RWPE2 (cell line): ENCODE data around the gene CDHR1.

ENCODE experiments used
- ATAC-seq: fragments of 200-7000 bp; cut with Tn5 transposase; 3 replicates; pipeline ENCODE4 v1.9.1; 2021; ENCODE audit warnings: low read depth
- DNase-seq: peaks from one replicate; pipeline ENCODE4 v3.0.0-alpha.2; 2020; ENCODE audit warnings: low spot score
- H3K27ac ChIP-seq: fragments of 450-650 bp; 2 replicates; pipeline ENCODE4 v1.5.1; 2017; ENCODE audit warnings: mild to moderate bottlenecking; ENCODE audit not compliant: poor library complexity, severe bottlenecking
- H3K27me3 ChIP-seq: fragments of 250-450 bp; sonication (Bioruptor Pico); 2 replicates; pipeline ENCODE4 v1.5.1; 2021; ENCODE audit warnings: mild to moderate bottlenecking, moderate library complexity; ENCODE audit not compliant: insufficient read depth, poor library complexity, severe bottlenecking
- H3K36me3 ChIP-seq: fragments of 250-450 bp; sonication (Bioruptor Pico); 2 replicates; pipeline ENCODE4 v1.5.1; 2020; ENCODE audit warnings: low read depth, mild to moderate bottlenecking, moderate library complexity
- H3K4me1 ChIP-seq: fragments of 250-450 bp; sonication (Bioruptor Pico); 2 replicates; pipeline ENCODE4 v1.5.1; 2021; ENCODE audit warnings: mild to moderate bottlenecking, moderate library complexity; ENCODE audit not compliant: insufficient read depth, poor library complexity, severe bottlenecking
- H3K4me3 ChIP-seq: fragments of 250-450 bp; sonication (Bioruptor Pico); 2 replicates; pipeline ENCODE4 v1.5.1; 2021; ENCODE audit warnings: mild to moderate bottlenecking, moderate library complexity; ENCODE audit not compliant: severe bottlenecking
- H3K9me3 ChIP-seq: fragments of 250-450 bp; sonication (Bioruptor Pico); 2 replicates; pipeline ENCODE4 v1.5.1; 2021; ENCODE audit warnings: mild to moderate bottlenecking, moderate library complexity; ENCODE audit not compliant: severe bottlenecking
- TF ChIP-seq, protein P1 (sequence below): fragments of 450-650 bp; IDR thresholded peaks from one replicate; pipeline ENCODE4 v1.5.1; 2017; ENCODE audit warnings: mild to moderate bottlenecking, moderate library complexity; ENCODE audit not compliant: poor library complexity, severe bottlenecking

CDHR1 gene

DNA sequence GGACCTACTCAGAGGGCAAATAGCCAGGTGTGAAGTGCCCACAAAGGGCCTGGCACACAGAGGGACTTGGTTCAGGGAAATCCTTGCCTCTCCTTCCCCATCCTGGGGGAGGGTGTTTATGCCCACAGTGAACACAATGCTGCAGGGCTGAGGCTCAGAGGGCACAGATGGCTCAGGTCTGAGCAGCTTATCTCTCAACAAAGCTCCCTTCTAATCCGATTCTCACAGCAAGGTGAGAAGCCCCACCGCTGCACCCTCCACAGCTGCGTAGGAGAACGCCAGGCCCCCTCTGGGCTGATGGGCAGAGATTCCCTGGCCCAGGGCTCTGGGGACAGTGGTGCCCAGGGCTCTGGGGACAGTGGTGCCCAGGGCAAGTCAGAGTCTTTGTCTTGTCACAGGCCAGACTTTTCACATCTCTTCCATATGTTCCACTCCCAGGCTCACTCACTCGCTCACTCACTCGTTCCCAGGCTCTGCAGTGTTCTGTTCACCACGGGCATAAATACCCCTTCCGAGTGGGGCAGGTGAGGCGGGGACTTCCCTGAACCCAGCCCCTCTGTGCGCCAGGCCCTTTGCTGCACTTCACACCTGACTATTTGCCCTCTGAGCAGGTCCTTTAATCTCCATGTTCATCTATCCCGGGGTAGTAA, 8.7 kb upstream of the CDHR1 start:
- no peaks in the 10 kb centered on the region for H3K27me3 ChIP-seq
- TF ChIP-seq, protein P1, sequence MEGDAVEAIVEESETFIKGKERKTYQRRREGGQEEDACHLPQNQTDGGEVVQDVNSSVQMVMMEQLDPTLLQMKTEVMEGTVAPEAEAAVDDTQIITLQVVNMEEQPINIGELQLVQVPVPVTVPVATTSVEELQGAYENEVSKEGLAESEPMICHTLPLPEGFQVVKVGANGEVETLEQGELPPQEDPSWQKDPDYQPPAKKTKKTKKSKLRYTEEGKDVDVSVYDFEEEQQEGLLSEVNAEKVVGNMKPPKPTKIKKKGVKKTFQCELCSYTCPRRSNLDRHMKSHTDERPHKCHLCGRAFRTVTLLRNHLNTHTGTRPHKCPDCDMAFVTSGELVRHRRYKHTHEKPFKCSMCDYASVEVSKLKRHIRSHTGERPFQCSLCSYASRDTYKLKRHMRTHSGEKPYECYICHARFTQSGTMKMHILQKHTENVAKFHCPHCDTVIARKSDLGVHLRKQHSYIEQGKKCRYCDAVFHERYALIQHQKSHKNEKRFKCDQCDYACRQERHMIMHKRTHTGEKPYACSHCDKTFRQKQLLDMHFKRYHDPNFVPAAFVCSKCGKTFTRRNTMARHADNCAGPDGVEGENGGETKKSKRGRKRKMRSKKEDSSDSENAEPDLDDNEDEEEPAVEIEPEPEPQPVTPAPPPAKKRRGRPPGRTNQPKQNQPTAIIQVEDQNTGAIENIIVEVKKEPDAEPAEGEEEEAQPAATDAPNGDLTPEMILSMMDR = no peak
- no peaks in the 10 kb centered on the region for H3K9me3 ChIP-seq
- H3K4me3 ChIP-seq = no peak overlapping the region
- DNase-seq = no peak
- no peak for ATAC-seq
- H3K27ac ChIP-seq = no peak overlapping the region
- no peaks in the 10 kb centered on the region for H3K36me3 ChIP-seq
- H3K4me1 ChIP-seq = no peaks in the 10 kb centered on the region

DNA sequence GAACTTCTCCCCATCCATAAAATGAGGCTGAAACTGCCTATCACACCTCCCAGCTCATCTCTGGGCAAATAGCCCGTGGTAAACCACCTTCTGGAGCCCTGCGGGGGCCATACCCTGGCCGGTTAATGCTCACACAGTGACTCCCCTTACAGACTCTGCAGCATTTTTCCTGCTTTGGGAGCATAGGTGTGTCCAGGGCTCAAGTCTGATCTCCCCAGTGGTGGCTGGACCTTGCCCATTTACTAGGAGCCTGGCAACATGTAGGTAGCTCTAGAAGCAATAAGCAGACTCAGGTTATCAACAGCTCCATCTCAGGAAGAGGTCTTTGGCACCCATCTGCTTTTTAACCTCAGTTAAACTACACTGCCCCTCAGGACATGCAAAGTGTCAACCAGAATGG, 5.5 kb upstream of the CDHR1 start:
- no peaks in the 10 kb centered on the region for H3K4me1 ChIP-seq
- no peaks in the 10 kb centered on the region for H3K9me3 ChIP-seq
- H3K27me3 ChIP-seq = peaks cover under 1% of the 10 kb centered on the region
- ATAC-seq (no peak), DNase-seq (no peak)
- no peaks in the 10 kb centered on the region for H3K36me3 ChIP-seq
- TF ChIP-seq, protein P1 = no peak
- no peak overlapping the region for H3K4me3 ChIP-seq
- no peak overlapping the region for H3K27ac ChIP-seq

DNA sequence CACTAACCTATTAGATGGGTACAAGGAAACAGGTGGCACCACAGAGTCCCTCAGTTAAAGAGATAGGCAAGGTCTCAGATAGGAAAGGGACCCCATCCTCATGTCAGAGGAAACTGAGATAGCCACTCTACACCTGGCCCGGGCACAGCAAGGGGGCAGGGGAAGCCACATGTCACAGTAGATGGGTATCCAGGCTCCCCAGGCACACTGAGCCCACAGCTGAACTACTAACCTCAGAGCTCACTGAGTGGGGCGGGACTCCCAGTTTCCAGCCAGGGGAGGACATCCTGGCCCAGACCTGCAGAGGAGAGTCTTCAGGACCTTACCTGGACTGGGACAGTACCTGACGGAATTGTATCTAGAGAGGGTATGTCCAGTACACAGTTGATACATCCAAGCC, 3.7 kb upstream of the CDHR1 start:
- ATAC-seq (no peak), DNase-seq (no peak)
- TF ChIP-seq, protein P1 = no peak
- no peaks in the 10 kb centered on the region for H3K4me1 ChIP-seq
- no peaks in the 10 kb centered on the region for H3K9me3 ChIP-seq
- no peak overlapping the region for H3K27ac ChIP-seq
- no peaks in the 10 kb centered on the region for H3K36me3 ChIP-seq
- no peak overlapping the region for H3K4me3 ChIP-seq
- peaks cover 17% of the 10 kb centered on the region for H3K27me3 ChIP-seq

DNA sequence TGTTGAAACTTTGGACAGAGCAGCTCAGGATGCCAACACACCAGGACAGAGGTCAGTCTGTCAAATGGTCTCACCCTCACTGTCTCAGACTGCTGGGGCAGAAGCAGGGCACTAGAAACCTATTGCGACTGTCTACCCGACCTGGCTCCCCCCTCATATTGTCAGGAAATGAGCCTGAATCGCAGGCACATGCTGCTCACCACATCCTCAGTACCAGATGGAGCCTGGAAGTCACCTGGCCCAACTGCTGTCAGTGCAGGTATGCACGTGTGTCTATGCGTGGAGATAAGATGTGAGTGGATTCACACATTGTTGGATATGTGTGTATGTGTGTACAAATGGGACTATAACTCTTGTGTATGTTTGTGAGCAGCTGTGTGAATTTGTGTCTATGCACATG, 3.2 kb upstream of the CDHR1 start:
- no peaks in the 10 kb centered on the region for H3K36me3 ChIP-seq
- H3K27me3 ChIP-seq = peaks cover 18% of the 10 kb centered on the region
- no peak overlapping the region for H3K27ac ChIP-seq
- no peak overlapping the region for H3K4me3 ChIP-seq
- ATAC-seq (no peak), DNase-seq (no peak)
- TF ChIP-seq, protein P1 = no peak
- no peaks in the 10 kb centered on the region for H3K4me1 ChIP-seq
- no peaks in the 10 kb centered on the region for H3K9me3 ChIP-seq

DNA sequence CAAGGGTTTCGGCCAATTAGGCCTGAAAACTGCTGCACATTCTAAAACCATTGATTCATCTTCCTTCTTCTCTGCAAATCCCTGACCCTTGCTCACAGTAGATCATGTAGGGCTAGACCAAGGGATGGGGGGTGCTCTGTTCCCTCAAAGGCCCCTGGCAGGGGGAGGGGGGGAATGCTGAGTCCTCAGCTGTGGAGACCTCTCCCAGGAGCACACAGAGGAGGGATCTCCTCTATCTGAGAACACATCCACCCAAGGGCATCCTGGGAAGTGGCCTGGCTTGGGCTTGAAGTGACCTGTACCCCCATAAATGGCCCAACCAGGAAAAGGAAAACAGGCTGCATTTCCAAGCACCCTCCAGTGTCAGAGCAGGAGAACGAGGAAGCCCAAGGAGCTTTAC, 1.0 kb upstream of the CDHR1 start:
- DNase-seq = no peak
- TF ChIP-seq, protein P1 = no peak
- Histone ChIP-seq H3K27ac (no peak overlapping the region), H3K4me3 (no peak overlapping the region), H3K4me1 (no peaks in the 10 kb centered on the region), H3K9me3 (no peaks in the 10 kb centered on the region), H3K27me3 (peaks cover 18% of the 10 kb centered on the region), H3K36me3 (no peaks in the 10 kb centered on the region)
- no peak for ATAC-seq
